ENCODE measurements around the gene PPP1R8.

GRCh38 chr1:27830621-27831440 lies at the start of gene PPP1R8:
- TF ChIP-seq, protein P1, sequence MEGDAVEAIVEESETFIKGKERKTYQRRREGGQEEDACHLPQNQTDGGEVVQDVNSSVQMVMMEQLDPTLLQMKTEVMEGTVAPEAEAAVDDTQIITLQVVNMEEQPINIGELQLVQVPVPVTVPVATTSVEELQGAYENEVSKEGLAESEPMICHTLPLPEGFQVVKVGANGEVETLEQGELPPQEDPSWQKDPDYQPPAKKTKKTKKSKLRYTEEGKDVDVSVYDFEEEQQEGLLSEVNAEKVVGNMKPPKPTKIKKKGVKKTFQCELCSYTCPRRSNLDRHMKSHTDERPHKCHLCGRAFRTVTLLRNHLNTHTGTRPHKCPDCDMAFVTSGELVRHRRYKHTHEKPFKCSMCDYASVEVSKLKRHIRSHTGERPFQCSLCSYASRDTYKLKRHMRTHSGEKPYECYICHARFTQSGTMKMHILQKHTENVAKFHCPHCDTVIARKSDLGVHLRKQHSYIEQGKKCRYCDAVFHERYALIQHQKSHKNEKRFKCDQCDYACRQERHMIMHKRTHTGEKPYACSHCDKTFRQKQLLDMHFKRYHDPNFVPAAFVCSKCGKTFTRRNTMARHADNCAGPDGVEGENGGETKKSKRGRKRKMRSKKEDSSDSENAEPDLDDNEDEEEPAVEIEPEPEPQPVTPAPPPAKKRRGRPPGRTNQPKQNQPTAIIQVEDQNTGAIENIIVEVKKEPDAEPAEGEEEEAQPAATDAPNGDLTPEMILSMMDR (IDR thresholded peaks at IDR 0.05): no peak
- no peak for TF ChIP-seq EP300 (IDR thresholded peaks at IDR 0.05)
